Osteocyte (in vitro differentiated cells): ENCODE measurements around the gene WRNIP1. TPM values are rescaled to one million over a fixed set of nuclear protein-coding genes. Genes with fewer than 3 reads are reported as not detected.
A peak's percentile ranks its signal among the peaks of the same experiment; 100 is the strongest.
"Not testable (repeated sequence)": the region's sequence is repeated elsewhere in the genome, so short reads cannot be mapped to it uniquely, and the experiment has no call there.

ENCODE experiments used
- DNase-seq: peaks from one replicate; pipeline ENCODE4 v3.0.0; 2021; ENCODE audit warnings: mixed read lengths; ENCODE audit not compliant: unreplicated experiment; ENCODE audit errors: extremely low spot score
- H3K27ac Mint-ChIP-seq: one replicate; pipeline ENCODE4 v1.8.0; 2021; ENCODE audit warnings: mild to moderate bottlenecking, mixed read lengths; ENCODE audit not compliant: unreplicated experiment
- H3K27me3 Mint-ChIP-seq: one replicate; pipeline ENCODE4 v1.8.0; 2021; ENCODE audit warnings: mixed read lengths; ENCODE audit not compliant: unreplicated experiment
- H3K36me3 Mint-ChIP-seq: one replicate; pipeline ENCODE4 v1.8.0; 2021; ENCODE audit warnings: mixed read lengths; ENCODE audit not compliant: unreplicated experiment
- H3K4me1 Mint-ChIP-seq: one replicate; pipeline ENCODE4 v1.8.0; 2021; ENCODE audit warnings: mixed read lengths; ENCODE audit not compliant: unreplicated experiment
- H3K4me3 Mint-ChIP-seq: one replicate; pipeline ENCODE4 v1.8.0; 2021; ENCODE audit warnings: mild to moderate bottlenecking, moderate library complexity, mixed read lengths; ENCODE audit not compliant: unreplicated experiment
- H3K9me3 Mint-ChIP-seq: one replicate; pipeline ENCODE4 v1.8.0; 2021; ENCODE audit warnings: mixed read lengths; ENCODE audit not compliant: unreplicated experiment
- CTCF ChIP-seq: fragments of 200-600 bp; sonication (generic); IDR thresholded peaks from 2 replicates; pipeline ENCODE4 v1.5.0; 2021; ENCODE audit warnings: antibody characterized with exemption, mild to moderate bottlenecking, moderate library complexity
- total RNA-seq: library from RNA; stranded (reverse); gene quantifications from 2 replicates; pipeline ENCODE4 v1.2.1, GENCODE V29; 2021

Gene WRNIP1
- total RNA-seq, 1 donor from 2014 or later = 35.9 TPM

GRCh38 chr6:2797564-2798031, 32.4 kb downstream of the WRNIP1 start:
- TF ChIP-seq CTCF = no peak
- no peak for DNase-seq
- no peak overlapping the region for H3K4me3 Mint-ChIP-seq
- H3K4me1 Mint-ChIP-seq = peaks cover 2% of the 10 kb centered on the region
- H3K36me3 Mint-ChIP-seq = peaks cover 3% of the 10 kb centered on the region
- H3K27ac Mint-ChIP-seq = no peak overlapping the region
- no peaks in the 10 kb centered on the region for H3K27me3 Mint-ChIP-seq
- no peaks in the 10 kb centered on the region for H3K9me3 Mint-ChIP-seq

- no peak for TF ChIP-seq CTCF
- Mint-ChIP-seq H3K27ac (no peak overlapping the region), H3K4me1 (no peaks in the 10 kb centered on the region), H3K36me3 (peaks cover 3% of the 10 kb centered on the region), H3K27me3 (no peaks in the 10 kb centered on the region), H3K4me3 (no peak overlapping the region), H3K9me3 (no peaks in the 10 kb centered on the region)
- DNase-seq = no peak
Observed at GRCh38 chr6:2798586-2799134, 33.5 kb downstream of the WRNIP1 start.

DNA sequence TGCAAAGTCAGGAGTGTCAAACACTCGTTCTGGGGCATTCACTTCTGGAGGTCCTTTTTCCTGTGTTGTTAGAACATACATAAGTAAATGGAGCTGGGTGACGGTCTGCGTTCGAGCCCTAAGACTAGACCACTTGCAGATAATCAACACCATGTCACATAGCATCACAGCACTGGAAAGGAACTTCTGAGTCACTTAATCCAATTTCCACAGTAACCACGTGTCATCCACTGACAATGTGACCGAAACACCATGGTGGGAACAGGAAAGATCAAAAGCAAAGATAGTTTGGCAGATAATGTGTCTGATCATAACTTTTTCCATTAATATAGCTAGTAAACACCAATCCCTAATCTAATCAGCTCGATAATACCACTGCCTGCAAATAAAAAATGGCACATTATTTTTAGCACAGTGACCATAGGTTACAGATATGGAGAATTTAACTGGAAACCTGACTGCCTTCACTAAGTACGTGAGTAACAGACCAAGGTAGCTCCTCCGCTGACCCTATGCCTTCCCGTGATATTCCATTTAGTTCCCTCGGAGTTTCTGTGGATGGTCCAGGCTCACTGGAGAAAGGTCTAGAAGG, 34.8 kb downstream of the WRNIP1 start:
- no peaks in the 10 kb centered on the region for H3K27me3 Mint-ChIP-seq
- TF ChIP-seq CTCF = no peak
- no peak overlapping the region for H3K4me3 Mint-ChIP-seq
- H3K9me3 Mint-ChIP-seq = no peaks in the 10 kb centered on the region
- H3K36me3 Mint-ChIP-seq = peaks cover 3% of the 10 kb centered on the region
- no peak for DNase-seq
- no peaks in the 10 kb centered on the region for H3K4me1 Mint-ChIP-seq
- no peak overlapping the region for H3K27ac Mint-ChIP-seq

DNA sequence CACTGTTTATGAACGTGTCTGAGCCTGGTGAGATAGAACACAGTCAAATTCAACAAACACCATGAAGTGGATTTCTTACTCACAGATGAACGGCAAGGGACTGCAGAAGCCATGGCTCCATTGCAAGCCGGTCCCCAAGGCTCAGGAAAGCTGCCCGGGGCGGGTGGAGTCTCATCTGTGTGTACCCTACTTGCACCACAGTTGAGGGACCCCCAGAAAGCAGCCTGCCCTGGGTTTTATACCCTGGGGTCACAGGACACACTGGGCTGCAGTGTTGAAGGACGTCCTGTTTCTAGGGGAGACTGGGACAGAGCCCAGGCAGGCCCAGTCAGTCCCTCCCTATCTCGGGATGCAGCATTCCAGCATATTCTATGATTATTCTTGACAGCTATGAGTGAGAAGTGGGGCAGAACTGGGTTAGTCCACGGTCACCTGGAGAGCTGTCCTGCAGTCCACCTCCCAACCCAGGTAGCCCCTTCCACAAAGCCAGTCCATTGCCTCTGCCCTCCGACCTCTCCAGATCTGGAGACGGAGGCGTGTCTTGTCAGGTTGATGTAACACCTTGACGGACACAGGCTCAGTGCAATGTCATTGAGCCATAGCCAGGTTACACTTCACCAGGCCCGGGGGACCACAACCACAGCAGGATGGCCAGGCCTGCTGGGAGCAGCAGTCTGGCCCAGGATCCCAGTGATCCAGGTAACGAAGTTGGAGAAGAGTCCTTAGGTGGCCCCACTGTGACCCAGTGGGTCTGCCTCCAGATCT, 35.5 kb downstream of the WRNIP1 start:
- no peaks in the 10 kb centered on the region for H3K9me3 Mint-ChIP-seq
- H3K27ac Mint-ChIP-seq = no peak overlapping the region
- H3K4me3 Mint-ChIP-seq = no peak overlapping the region
- peaks cover under 1% of the 10 kb centered on the region for H3K36me3 Mint-ChIP-seq
- H3K27me3 Mint-ChIP-seq = no peaks in the 10 kb centered on the region
- H3K4me1 Mint-ChIP-seq = no peaks in the 10 kb centered on the region
- peak; percentile 82 for DNase-seq
- no peak for TF ChIP-seq CTCF

GRCh38 chr6:2801687-2802086, 36.5 kb downstream of the WRNIP1 start:
- not testable (repeated sequence) for H3K36me3 Mint-ChIP-seq, H3K9me3 Mint-ChIP-seq, H3K27ac Mint-ChIP-seq, DNase-seq, H3K27me3 Mint-ChIP-seq, H3K4me1 Mint-ChIP-seq, H3K4me3 Mint-ChIP-seq
